OCI-LY7 (cell line): Measurements from ENCODE around the gene S100A4. TPM values are rescaled to one million over a fixed set of nuclear protein-coding genes. Genes with fewer than 3 reads are reported as not detected.

ENCODE experiments used
- BruUV-seq: library from RNA; stranded (reverse); fragments of 400-500 nt; replicated peaks from 2 replicates; lab custom pipeline; 2021; lab: Mats Ljungman, UMichigan
- CTCF ChIA-PET: fragments of 300-600 bp; sonication (Branson Sonifier 250); formaldehyde crosslinking; loops from one replicate; lab custom pipeline; 2022; ENCODE audit warnings: antibody characterized with exemption; ENCODE audit not compliant: unreplicated experiment; lab: Charles Lee
- POLR2A ChIA-PET: fragments of 300-600 bp; sonication (Branson Sonifier 250); formaldehyde crosslinking; loops from one replicate; lab custom pipeline; 2022; ENCODE audit warnings: antibody characterized with exemption; lab: Charles Lee
- DNase-seq: peaks from one replicate; pipeline ENCODE4 v3.0.0-alpha.2; 2015; ENCODE audit warnings: low spot score
- H2AFZ ChIP-seq: fragments of 200-600 bp; sonication (generic), shearing (Covaris generic); 2 replicates; pipeline ENCODE4 v1.6.1; 2014; ENCODE audit warnings: mild to moderate bottlenecking, antibody characterized with exemption, low read length, moderate library complexity
- H3K27ac ChIP-seq: fragments of 200-600 bp; sonication (generic); 2 replicates; pipeline ENCODE4 v1.5.1; 2014; ENCODE audit warnings: mixed run types, low read depth, mild to moderate bottlenecking, moderate library complexity, low read length, inconsistent platforms; ENCODE audit not compliant: poor library complexity, severe bottlenecking
- H3K36me3 ChIP-seq: fragments of 200-600 bp; sonication (generic); 2 replicates; pipeline ENCODE4 v1.6.1; 2014; ENCODE audit warnings: mild to moderate bottlenecking, antibody characterized with exemption, low read length, moderate library complexity, mixed read lengths; ENCODE audit not compliant: insufficient read depth
- H3K4me1 ChIP-seq: fragments of 200-600 bp; sonication (generic); 2 replicates; pipeline ENCODE4 v1.5.1; 2014; ENCODE audit warnings: mild to moderate bottlenecking, low read length; ENCODE audit not compliant: insufficient read depth, poor library complexity, severe bottlenecking
- H3K4me2 ChIP-seq: fragments of 200-600 bp; sonication (generic); 2 replicates; pipeline ENCODE4 v1.6.1; 2014; ENCODE audit warnings: mild to moderate bottlenecking, low read length
- H3K4me3 ChIP-seq: fragments of 200-600 bp; sonication (generic); 2 replicates; pipeline ENCODE4 v1.5.1; 2014; ENCODE audit warnings: mild to moderate bottlenecking, low read depth, low read length; ENCODE audit not compliant: poor library complexity, severe bottlenecking
- H3K79me2 ChIP-seq: fragments of 200-600 bp; sonication (generic); 2 replicates; pipeline ENCODE4 v1.6.1; 2016; ENCODE audit warnings: low read depth, mild to moderate bottlenecking, low read length, moderate library complexity, mixed read lengths; ENCODE audit not compliant: insufficient read depth
- H3K9me2 ChIP-seq: fragments of 200-600 bp; sonication (generic); 2 replicates; pipeline ENCODE4 v1.6.1; 2016; ENCODE audit warnings: mild to moderate bottlenecking, low read length, mixed read lengths; ENCODE audit not compliant: insufficient read depth
- H3K9me3 ChIP-seq: fragments of 200-600 bp; sonication (generic); 2 replicates; pipeline ENCODE4 v1.6.1; 2014; ENCODE audit warnings: mild to moderate bottlenecking, mixed run types, low read length, mixed read lengths
- H4K20me1 ChIP-seq: fragments of 200-600 bp; sonication (generic); 2 replicates; pipeline ENCODE4 v1.6.1; 2014; ENCODE audit warnings: mild to moderate bottlenecking, antibody characterized with exemption, low read length, moderate library complexity, mixed read lengths; ENCODE audit not compliant: insufficient read depth
- CTCF ChIP-seq: fragments of 200-600 bp; sonication (generic); conservative IDR thresholded peaks from 2 replicates; pipeline ENCODE4 v1.5.1; 2014; ENCODE audit warnings: mild to moderate bottlenecking, antibody characterized with exemption, low read length, moderate library complexity, mixed read lengths
- EZH2phosphoT487 ChIP-seq: fragments of 200-600 bp; sonication (generic); IDR thresholded peaks from 2 replicates; pipeline ENCODE4 v1.6.1; 2018; ENCODE audit warnings: low read depth, borderline replicate concordance, mild to moderate bottlenecking, mixed run types, antibody characterized with exemption, low read length, moderate library complexity, mixed read lengths
- intact Hi-C: fragments of 100-400 bp; cut with micrococcal nuclease; formaldehyde crosslinking; loops from one replicate; pipeline ENCODE4 v1.10.0; 2022; ENCODE audit not compliant: unreplicated experiment
- total RNA-seq, 2 experiments: library from RNA; depleted of rRNA in 1 of 2; stranded (reverse); fragments of >200 nt in 1 of 2; shearing (Covaris generic) in 1 of 2; gene quantifications; 2 replicates each; pipeline ENCODE4 v1.2.3, GENCODE V29; 2014 to 2022

S100A4 gene
- total RNA-seq, 2 experiments from 2014 or later = 1.6 to 1.9 TPM

- Histone ChIP-seq H3K4me3 (no peak overlapping the region), H3K36me3 (no peaks in the 10 kb centered on the region), H4K20me1 (no peaks in the 10 kb centered on the region), H2AFZ (no peak overlapping the region), H3K9me2 (no peaks in the 10 kb centered on the region), H3K4me2 (no peak overlapping the region), H3K4me1 (peaks cover 16% of the 10 kb centered on the region), H3K27ac (no peak overlapping the region), H3K9me3 (no peaks in the 10 kb centered on the region), H3K79me2 (no peaks in the 10 kb centered on the region)
- POLR2A ChIA-PET = no interaction called here
- TF ChIP-seq CTCF = no peak
- no peak for TF ChIP-seq EZH2phosphoT487
- BruUV-seq = no TSS peak
- intact Hi-C loops = no loop called here
- CTCF ChIA-PET = no interaction called here
- DNase-seq = no peak
These were observed 1.4 kb upstream of the S100A4 start for GRCh38 chr1:153546796-153547559.

- H3K4me3 ChIP-seq = no peak overlapping the region
- H3K9me3 ChIP-seq = no peaks in the 10 kb centered on the region
- POLR2A ChIA-PET = no interaction called here
- intact Hi-C loops = no loop called here
- TF ChIP-seq CTCF (no peak), EZH2phosphoT487 (no peak)
- no peak for DNase-seq
- H2AFZ ChIP-seq = no peak overlapping the region
- H3K36me3 ChIP-seq = no peaks in the 10 kb centered on the region
- H3K9me2 ChIP-seq = no peaks in the 10 kb centered on the region
- H3K4me1 ChIP-seq = peaks cover 16% of the 10 kb centered on the region
- no peak overlapping the region for H3K4me2 ChIP-seq
- H3K79me2 ChIP-seq = no peaks in the 10 kb centered on the region
- no peak overlapping the region for H3K27ac ChIP-seq
- CTCF ChIA-PET = no interaction called here
- H4K20me1 ChIP-seq = no peaks in the 10 kb centered on the region
- BruUV-seq = no TSS peak
These were observed 765 bp upstream of the S100A4 start for GRCh38 chr1:153546371-153546770.

GRCh38 chr1:153544453-153545066 lies 1.0 kb downstream of the S100A4 start:
- H3K27ac ChIP-seq = no peak overlapping the region
- no TSS peak for BruUV-seq
- peak overlapping the region; percentile 80 for H2AFZ ChIP-seq
- no peak overlapping the region for H3K4me3 ChIP-seq
- no peak for DNase-seq
- no peak for TF ChIP-seq EZH2phosphoT487
- no peaks in the 10 kb centered on the region for H3K79me2 ChIP-seq
- ChIA-PET CTCF (no interaction called here), POLR2A (no interaction called here)
- H4K20me1 ChIP-seq = no peaks in the 10 kb centered on the region
- peak overlapping the region; percentile 51; the same call in 1 of the 2 replicates for H3K4me2 ChIP-seq
- H3K9me3 ChIP-seq = no peaks in the 10 kb centered on the region
- no peaks in the 10 kb centered on the region for H3K36me3 ChIP-seq
- peaks cover 16% of the 10 kb centered on the region for H3K4me1 ChIP-seq
- intact Hi-C loops = no loop called here
- H3K9me2 ChIP-seq = no peaks in the 10 kb centered on the region
